ENCODE measurements around the gene CASZ1.

The CASZ1 gene

DNA sequence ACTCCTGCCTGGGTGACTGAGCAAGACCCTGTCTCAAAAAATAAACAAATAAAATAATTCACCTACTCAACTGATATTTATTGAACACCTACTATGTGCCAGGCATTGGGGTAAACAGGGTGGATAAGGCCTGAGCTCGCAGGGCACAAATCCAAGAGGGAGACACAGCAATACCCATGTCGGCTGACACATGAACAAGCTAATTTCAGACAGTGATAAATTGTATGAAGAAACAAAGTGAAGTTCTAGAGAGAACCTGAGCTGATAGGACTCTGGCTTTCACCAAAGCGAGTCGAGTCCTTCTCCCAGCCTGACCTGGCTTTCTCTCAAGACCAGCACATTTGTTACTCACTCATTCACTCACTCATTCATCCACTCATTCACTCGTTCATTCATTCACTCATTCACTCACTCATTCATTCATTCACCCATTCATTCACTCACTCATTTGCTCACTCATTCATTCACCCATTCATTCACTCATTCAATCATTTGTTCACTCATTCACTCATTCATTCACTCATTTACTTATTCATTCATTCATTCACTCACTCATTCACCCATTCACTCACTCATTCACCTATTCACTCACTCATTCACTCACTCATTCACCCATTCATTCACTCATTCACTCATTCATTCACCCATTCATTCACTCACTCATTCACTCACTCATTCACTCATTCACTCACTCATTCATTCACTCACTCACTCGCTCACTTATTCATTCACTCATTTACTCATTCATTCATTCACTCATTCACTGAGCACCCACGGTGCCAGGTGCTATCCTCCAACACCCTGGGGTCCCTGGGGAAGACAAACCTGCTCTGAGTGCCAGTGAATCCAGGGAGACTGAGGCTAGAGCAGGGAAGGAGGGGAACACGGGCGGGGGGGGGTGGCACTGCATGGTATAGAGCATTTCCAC lies 37.4 kb upstream of the CASZ1 start:
- H3K4me1 ChIP-seq (ENCODE audit: control insufficient read depth in 1 of 2, insufficient read depth in 2 of 2, low read length in 2 of 2) = peaks cover 0 to 5% of the 10 kb centered on the region in 2 donors
- no peaks in the 10 kb centered on the region for H3K36me3 ChIP-seq (ENCODE audit: control insufficient read depth in 1 of 2, insufficient read depth in 2 of 2, low read length in 2 of 2)
- H3K4me3 ChIP-seq (ENCODE audit: low read depth in 1 of 2, low read length in 2 of 2) = no peak overlapping the region
- H3K27ac ChIP-seq (ENCODE audit: low read length) = no peak overlapping the region
- no peaks in the 10 kb centered on the region for H3K9me3 ChIP-seq (ENCODE audit: control insufficient read depth in 1 of 2, low read length in 2 of 2)
- peaks cover 9% of the 10 kb centered on the region for H3K27me3 ChIP-seq (ENCODE audit: low read depth, low read length)

DNA sequence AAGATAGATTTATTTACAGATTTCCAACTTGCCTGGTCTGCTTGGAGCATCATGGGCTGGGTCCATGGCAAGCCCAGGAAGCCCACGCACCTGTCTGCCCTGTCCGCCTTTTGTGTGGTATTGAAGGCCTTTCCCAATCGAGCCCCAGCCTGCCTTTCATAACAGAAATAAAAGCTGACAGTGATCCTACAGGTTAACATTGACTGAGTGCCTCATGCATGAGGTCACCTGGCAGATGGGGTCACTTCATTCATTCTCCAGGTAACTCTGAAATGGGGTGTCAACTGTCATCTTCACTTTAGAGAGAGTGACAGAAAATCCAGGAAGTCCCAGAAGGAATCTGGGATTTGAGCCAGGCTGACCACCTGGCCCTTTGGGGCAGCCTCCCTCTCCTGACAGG lies 36.3 kb upstream of the CASZ1 start:
- no peak overlapping the region for H3K27ac ChIP-seq (ENCODE audit: low read length)

DNA sequence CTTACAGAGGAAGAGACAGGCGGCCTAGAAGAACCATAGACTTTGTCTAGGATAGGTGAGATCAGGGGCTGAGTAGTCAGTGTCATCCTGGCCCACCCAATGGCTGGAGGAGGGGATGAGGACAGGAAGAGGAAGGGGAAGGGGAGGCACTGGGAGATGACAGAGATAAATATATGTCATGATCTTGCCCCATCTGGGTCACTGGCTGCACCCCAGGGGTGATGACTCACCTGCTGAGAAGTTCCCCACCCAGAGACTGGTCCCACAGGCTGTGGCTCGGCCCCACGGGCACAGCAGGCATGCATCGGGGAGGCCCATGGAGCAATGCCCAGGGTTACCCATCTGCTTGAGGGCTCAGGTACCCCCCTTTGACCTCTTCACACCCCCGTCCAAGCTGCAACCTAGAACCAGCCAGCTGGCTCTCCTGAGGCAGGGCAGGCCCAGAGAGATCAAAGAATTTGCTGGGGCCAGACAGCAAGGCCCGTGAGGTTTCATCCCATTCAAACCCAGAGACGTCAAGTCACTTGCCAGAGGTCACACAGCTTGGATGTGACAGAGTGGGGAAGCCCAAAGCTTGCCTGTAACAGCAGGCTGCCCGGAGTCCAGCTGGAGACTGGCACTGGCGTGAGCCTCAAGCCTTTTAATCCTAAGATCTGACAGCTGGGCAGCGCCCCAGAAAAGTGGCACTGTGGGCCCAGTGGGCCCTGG lies 34.7 kb upstream of the CASZ1 start:
- Histone ChIP-seq H3K36me3 (ENCODE audit: control insufficient read depth in 1 of 2, insufficient read depth in 2 of 2, low read length in 2 of 2) (no peaks in the 10 kb centered on the region), H3K27me3 (ENCODE audit: low read depth, low read length) (peaks cover 8% of the 10 kb centered on the region), H3K4me1 (ENCODE audit: control insufficient read depth in 1 of 2, insufficient read depth in 2 of 2, low read length in 2 of 2) (peaks cover 0 to 5% of the 10 kb centered on the region in 2 donors), H3K27ac (ENCODE audit: low read length) (no peak overlapping the region), H3K4me3 (ENCODE audit: low read depth in 1 of 2, low read length in 2 of 2) (no peak overlapping the region), H3K9me3 (ENCODE audit: control insufficient read depth in 1 of 2, low read length in 2 of 2) (no peaks in the 10 kb centered on the region)

More for the DNA sequence above, 36.3 kb upstream of the CASZ1 start:
- Histone ChIP-seq H3K9me3 (ENCODE audit: control insufficient read depth in 1 of 2, low read length in 2 of 2) (no peaks in the 10 kb centered on the region), H3K36me3 (ENCODE audit: control insufficient read depth in 1 of 2, insufficient read depth in 2 of 2, low read length in 2 of 2) (no peaks in the 10 kb centered on the region), H3K27me3 (ENCODE audit: low read depth, low read length) (peaks cover 9% of the 10 kb centered on the region), H3K4me1 (ENCODE audit: control insufficient read depth in 1 of 2, insufficient read depth in 2 of 2, low read length in 2 of 2) (peaks cover 0 to 5% of the 10 kb centered on the region in 2 donors), H3K4me3 (ENCODE audit: low read depth in 1 of 2, low read length in 2 of 2) (no peak overlapping the region)

DNA sequence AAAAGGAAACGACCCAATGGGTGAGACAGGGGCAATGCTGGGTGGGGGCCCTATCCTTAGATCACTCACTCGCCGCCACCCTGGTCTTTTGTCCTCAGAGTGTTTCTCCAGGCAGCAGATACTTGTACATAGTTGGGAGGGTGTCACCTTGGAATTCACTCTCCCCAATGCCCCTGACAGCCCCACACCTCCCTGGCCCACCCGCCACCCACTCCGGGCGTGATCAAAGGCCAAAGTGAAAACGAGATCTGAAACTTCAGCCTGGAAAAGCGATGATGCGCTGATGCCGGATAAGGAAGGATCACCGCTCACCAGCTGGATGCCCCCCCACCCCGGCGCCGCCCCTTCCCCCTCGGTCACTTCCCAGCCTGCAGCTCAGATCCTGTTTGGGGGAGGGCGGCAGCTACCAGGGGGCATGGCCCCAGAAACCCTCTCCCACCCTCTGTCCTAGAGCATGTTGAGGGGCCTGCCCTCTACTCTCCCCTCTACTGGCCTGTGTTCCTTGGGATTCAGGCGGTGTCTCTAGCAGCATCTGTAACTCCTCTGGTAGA lies 33.6 kb upstream of the CASZ1 start:
- H3K27me3 ChIP-seq (ENCODE audit: low read depth, low read length) = peaks cover 4% of the 10 kb centered on the region
- no peaks in the 10 kb centered on the region for H3K4me1 ChIP-seq (ENCODE audit: control insufficient read depth in 1 of 2, insufficient read depth in 2 of 2, low read length in 2 of 2)
- no peaks in the 10 kb centered on the region for H3K9me3 ChIP-seq (ENCODE audit: control insufficient read depth in 1 of 2, low read length in 2 of 2)
- no peaks in the 10 kb centered on the region for H3K36me3 ChIP-seq (ENCODE audit: control insufficient read depth in 1 of 2, insufficient read depth in 2 of 2, low read length in 2 of 2)
- no peak overlapping the region for H3K4me3 ChIP-seq (ENCODE audit: low read depth in 1 of 2, low read length in 2 of 2)
- H3K27ac ChIP-seq (ENCODE audit: low read length) = no peak overlapping the region

DNA sequence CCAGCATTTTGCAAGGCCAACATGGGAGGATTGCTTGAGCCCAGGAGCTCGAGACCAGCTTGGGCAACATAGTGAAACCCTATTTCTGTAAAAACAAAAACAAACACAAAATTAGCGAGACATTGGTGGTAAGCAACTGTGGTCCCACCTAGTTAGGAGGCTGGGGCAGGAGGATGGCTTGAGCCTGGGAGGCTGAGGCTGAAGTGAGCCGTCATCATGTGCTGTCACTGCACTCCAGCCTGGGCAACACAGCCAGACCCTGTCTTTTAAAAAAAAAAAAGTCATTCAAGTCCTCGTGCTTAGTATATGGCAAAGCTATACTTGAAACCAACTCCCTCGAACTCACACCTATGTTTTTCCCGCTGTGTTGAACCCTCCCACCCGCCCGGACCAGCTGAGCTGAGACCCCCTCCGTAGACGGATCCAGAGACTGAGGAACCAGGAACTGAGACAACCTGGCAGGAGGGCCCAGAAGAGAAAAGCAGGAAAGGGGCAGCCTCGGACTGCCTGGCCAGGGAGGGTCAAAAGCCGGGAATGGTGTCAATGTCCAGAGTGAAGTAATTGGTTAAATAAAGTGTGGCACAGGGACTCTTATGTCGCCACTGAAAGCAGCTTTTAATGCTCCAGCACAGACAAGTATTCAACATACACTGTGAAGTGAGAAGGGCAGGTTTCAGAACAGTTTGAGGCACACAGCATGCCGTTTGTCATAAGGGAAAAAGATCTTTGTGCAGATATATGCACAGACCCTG lies 32.8 kb upstream of the CASZ1 start:
- H3K4me1 ChIP-seq (ENCODE audit: control insufficient read depth in 1 of 2, insufficient read depth in 2 of 2, low read length in 2 of 2) = no peaks in the 10 kb centered on the region
- no peaks in the 10 kb centered on the region for H3K36me3 ChIP-seq (ENCODE audit: control insufficient read depth in 1 of 2, insufficient read depth in 2 of 2, low read length in 2 of 2)
- no peak overlapping the region for H3K4me3 ChIP-seq (ENCODE audit: low read depth in 1 of 2, low read length in 2 of 2)
- no peaks in the 10 kb centered on the region for H3K9me3 ChIP-seq (ENCODE audit: control insufficient read depth in 1 of 2, low read length in 2 of 2)
- H3K27ac ChIP-seq (ENCODE audit: low read length) = no peak overlapping the region
- no peaks in the 10 kb centered on the region for H3K27me3 ChIP-seq (ENCODE audit: low read depth, low read length)

DNA sequence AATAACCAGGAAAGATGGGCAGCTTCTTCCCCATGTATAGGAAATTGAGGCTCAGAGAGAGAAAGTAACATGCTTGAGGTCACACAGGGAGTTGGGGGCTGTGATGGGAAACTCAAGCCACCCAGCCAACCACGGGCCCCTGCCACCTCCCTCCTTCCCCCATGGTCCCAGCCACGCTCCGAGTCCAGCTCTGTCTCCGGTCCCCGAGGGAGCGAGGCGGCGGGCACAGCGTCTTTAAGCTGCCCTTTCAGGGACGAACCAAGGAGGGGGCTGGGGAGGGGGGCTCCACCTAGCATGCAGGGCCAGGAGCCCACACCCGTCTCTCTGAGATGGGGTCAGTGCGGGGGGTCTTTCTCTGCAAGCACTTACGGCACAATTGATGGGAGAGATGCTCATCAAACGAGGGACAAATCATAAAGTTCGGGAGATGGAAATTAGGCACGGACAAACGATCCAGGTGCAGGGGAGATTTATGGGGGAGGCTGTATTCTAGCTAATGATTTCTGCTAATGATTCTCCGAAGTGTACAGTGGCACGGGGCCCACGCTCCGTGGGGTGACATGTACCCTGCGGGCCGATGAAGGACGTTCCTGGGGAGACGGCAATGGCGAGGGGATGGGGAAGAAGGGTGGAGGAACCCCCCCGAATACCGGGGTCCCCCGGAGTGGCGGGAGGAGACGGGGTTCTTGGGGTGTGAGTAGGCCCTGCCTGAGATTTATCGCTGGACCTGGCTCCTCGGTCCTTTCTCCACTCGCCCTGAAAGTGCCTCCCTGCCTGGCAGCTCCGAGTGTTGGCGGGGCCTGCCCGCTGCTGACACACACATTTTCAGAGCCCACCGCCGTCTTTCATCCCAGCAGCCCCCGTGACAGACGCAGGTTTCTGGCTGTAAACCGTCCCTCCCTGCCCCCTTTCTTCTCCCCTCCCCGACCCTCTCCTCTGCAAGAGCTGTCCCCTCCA lies 31.2 kb upstream of the CASZ1 start:
- H3K4me1 ChIP-seq (ENCODE audit: control insufficient read depth in 1 of 2, insufficient read depth in 2 of 2, low read length in 2 of 2) = no peaks in the 10 kb centered on the region
- H3K9me3 ChIP-seq (ENCODE audit: control insufficient read depth in 1 of 2, low read length in 2 of 2) = no peaks in the 10 kb centered on the region
- no peak overlapping the region for H3K4me3 ChIP-seq (ENCODE audit: low read depth in 1 of 2, low read length in 2 of 2)
- no peaks in the 10 kb centered on the region for H3K36me3 ChIP-seq (ENCODE audit: control insufficient read depth in 1 of 2, insufficient read depth in 2 of 2, low read length in 2 of 2)
- no peak overlapping the region for H3K27ac ChIP-seq (ENCODE audit: low read length)
- no peaks in the 10 kb centered on the region for H3K27me3 ChIP-seq (ENCODE audit: low read depth, low read length)

DNA sequence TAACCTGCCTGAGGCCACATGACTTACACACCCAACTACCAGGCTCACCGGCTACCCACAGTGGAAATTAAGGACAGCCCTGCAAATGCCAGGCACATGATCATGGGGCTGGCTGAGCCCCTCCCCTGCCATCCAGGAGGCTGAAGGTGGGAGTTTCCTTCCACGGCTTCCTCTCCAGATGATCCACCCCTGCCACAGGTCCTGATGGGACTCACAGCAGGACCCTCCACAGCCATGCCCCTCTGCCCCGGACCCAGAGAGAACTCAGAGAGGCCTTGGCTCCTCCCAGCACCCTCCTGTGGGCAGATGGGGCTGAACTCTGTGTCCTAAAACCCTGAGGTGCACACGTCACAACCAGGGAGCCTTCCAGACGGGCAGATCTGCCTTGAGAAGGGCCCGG lies 29.1 kb upstream of the CASZ1 start:
- H3K4me1 ChIP-seq (ENCODE audit: control insufficient read depth in 1 of 2, insufficient read depth in 2 of 2, low read length in 2 of 2) = no peaks in the 10 kb centered on the region
- H3K27ac ChIP-seq (ENCODE audit: low read length) = no peak overlapping the region
- no peaks in the 10 kb centered on the region for H3K27me3 ChIP-seq (ENCODE audit: low read depth, low read length)
- no peaks in the 10 kb centered on the region for H3K9me3 ChIP-seq (ENCODE audit: control insufficient read depth in 1 of 2, low read length in 2 of 2)
- H3K4me3 ChIP-seq (ENCODE audit: low read depth in 1 of 2, low read length in 2 of 2) = no peak overlapping the region
- no peaks in the 10 kb centered on the region for H3K36me3 ChIP-seq (ENCODE audit: control insufficient read depth in 1 of 2, insufficient read depth in 2 of 2, low read length in 2 of 2)

DNA sequence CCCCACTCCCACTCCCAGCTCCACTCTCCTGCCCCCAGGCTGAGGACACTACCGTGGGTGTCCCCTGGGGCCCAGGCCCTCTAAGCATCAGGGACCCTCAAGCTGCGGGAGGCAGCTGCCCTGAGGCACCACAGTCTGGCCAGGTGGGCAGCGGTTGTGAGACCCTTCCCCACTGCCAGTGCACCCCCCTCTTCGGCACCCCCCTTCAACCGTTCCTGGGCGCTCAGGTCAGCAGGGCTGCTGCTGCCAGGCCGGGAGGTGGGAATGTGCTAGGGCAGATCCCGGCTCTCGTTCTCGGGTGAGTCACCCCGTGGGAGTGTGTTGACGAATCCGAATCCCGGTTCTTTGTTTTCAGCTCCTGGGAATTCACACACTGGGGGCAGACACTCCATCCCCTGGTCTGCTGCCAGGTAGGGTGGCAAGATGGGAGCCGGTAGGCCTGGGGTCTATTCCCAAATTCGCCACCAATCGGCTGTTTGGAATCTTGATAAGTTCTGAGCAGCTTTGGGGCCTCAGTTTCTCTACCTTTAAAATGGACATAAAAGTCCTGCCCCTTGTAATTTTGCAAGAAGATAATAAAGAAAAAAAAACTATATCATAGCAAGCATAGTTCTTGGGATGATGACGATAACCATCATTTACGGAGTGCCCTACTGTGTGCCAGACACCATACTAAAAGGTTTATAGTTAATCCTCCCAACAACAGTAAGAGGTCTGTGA lies 28.5 kb upstream of the CASZ1 start:
- Histone ChIP-seq H3K9me3 (ENCODE audit: control insufficient read depth in 1 of 2, low read length in 2 of 2) (no peaks in the 10 kb centered on the region), H3K27ac (ENCODE audit: low read length) (no peak overlapping the region), H3K36me3 (ENCODE audit: control insufficient read depth in 1 of 2, insufficient read depth in 2 of 2, low read length in 2 of 2) (no peaks in the 10 kb centered on the region), H3K4me1 (ENCODE audit: control insufficient read depth in 1 of 2, insufficient read depth in 2 of 2, low read length in 2 of 2) (no peaks in the 10 kb centered on the region), H3K4me3 (ENCODE audit: low read depth in 1 of 2, low read length in 2 of 2) (no peak overlapping the region), H3K27me3 (ENCODE audit: low read depth, low read length) (no peaks in the 10 kb centered on the region)

DNA sequence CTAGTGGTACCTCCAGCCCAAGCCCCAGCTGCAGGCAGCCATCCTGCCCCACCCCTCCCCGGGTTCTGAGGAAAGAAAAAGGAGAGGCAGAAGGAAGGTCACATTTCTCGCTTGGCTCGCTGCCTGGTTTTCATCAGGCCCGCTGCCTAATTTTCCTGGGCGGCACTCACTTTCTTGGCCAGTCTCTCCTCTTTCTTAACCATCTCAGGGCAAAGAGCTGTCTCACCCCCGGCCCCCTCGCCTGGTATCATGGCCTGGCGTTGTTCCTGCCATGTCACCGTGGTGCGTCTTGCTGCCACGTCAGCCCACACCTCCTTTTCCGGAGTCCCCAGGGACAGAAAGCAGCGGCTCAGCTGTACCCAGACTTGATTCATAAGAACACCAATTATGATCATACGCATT lies 26.6 kb upstream of the CASZ1 start:
- Histone ChIP-seq H3K9me3 (ENCODE audit: control insufficient read depth in 1 of 2, low read length in 2 of 2) (no peaks in the 10 kb centered on the region), H3K4me3 (ENCODE audit: low read depth in 1 of 2, low read length in 2 of 2) (no peak overlapping the region), H3K4me1 (ENCODE audit: control insufficient read depth in 1 of 2, insufficient read depth in 2 of 2, low read length in 2 of 2) (no peaks in the 10 kb centered on the region), H3K27ac (ENCODE audit: low read length) (no peak overlapping the region), H3K27me3 (ENCODE audit: low read depth, low read length) (no peaks in the 10 kb centered on the region), H3K36me3 (ENCODE audit: control insufficient read depth in 1 of 2, insufficient read depth in 2 of 2, low read length in 2 of 2) (no peaks in the 10 kb centered on the region)

DNA sequence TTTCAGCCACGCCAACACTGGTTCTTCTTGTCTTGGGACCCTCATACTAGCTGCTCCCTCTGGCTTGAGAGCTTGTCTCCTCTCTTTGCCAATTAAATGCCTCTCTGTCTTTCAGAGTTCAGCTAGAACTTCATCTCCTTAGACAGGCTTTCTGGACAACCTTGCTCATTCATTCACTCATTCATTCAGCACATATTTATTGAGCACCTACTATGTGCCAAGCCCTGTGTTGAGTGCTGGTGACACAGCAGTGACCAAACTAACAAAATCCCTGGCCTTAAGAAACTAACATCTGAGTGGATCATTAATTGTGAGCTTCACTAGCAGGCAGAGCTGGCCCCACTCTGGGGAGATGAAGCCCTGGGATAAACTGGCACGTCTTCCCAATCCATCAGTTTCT lies 24.9 kb upstream of the CASZ1 start:
- H3K4me1 ChIP-seq (ENCODE audit: control insufficient read depth in 1 of 2, insufficient read depth in 2 of 2, low read length in 2 of 2) = no peaks in the 10 kb centered on the region
- no peaks in the 10 kb centered on the region for H3K27me3 ChIP-seq (ENCODE audit: low read depth, low read length)
- H3K36me3 ChIP-seq (ENCODE audit: control insufficient read depth in 1 of 2, insufficient read depth in 2 of 2, low read length in 2 of 2) = no peaks in the 10 kb centered on the region
- H3K9me3 ChIP-seq (ENCODE audit: control insufficient read depth in 1 of 2, low read length in 2 of 2) = no peaks in the 10 kb centered on the region
- H3K4me3 ChIP-seq (ENCODE audit: low read depth in 1 of 2, low read length in 2 of 2) = no peak overlapping the region
- no peak overlapping the region for H3K27ac ChIP-seq (ENCODE audit: low read length)

All from muscle layer of duodenum (tissue), 2 donors.